GM18526 (cell line): ENCODE data around the gene SLC6A9.

Experiments used
- POLR2A ChIP-seq: IDR thresholded peaks from 3 replicates; pipeline ENCODE4 v1.6.1; 2011; ENCODE audit not compliant: insufficient read length; ENCODE audit errors: extremely low read depth

The SLC6A9 gene

GRCh38 chr1:43963006-43963405, 68.3 kb downstream of the SLC6A9 start:
- no peak for TF ChIP-seq POLR2A

- no peak for TF ChIP-seq POLR2A
Measured at GRCh38 chr1:43962324-43962723, 68.9 kb downstream of the SLC6A9 start.

GRCh38 chr1:43961692-43962091, 69.6 kb downstream of the SLC6A9 start:
- no peak for TF ChIP-seq POLR2A

- TF ChIP-seq POLR2A, result no peak
Measured at GRCh38 chr1:43960798-43961197, 70.5 kb downstream of the SLC6A9 start.

- no peak for TF ChIP-seq POLR2A
Measured at GRCh38 chr1:43958351-43959255, 72.7 kb downstream of the SLC6A9 start.

- TF ChIP-seq POLR2A, result no peak
Measured at GRCh38 chr1:43957407-43958040, 73.7 kb downstream of the SLC6A9 start.

GRCh38 chr1:43956234-43956633, 75.0 kb downstream of the SLC6A9 start:
- TF ChIP-seq POLR2A, result no peak

GRCh38 chr1:43954036-43954435, 77.2 kb downstream of the SLC6A9 start:
- no peak for TF ChIP-seq POLR2A

GRCh38 chr1:43953361-43953760, 77.9 kb downstream of the SLC6A9 start:
- TF ChIP-seq POLR2A, result no peak

GRCh38 chr1:43952731-43953346, 78.4 kb downstream of the SLC6A9 start:
- TF ChIP-seq POLR2A, result no peak

- TF ChIP-seq POLR2A, result no peak
Measured at GRCh38 chr1:43951021-43951985, 80.0 kb downstream of the SLC6A9 start.

GRCh38 chr1:43949678-43950077, 81.6 kb downstream of the SLC6A9 start:
- TF ChIP-seq POLR2A, result no peak

GRCh38 chr1:43947874-43948437, 83.3 kb downstream of the SLC6A9 start:
- TF ChIP-seq POLR2A, result no peak

- no peak for TF ChIP-seq POLR2A
Measured at GRCh38 chr1:43947061-43947873, 84.0 kb downstream of the SLC6A9 start.
